Mesenchymal stem cell (in vitro differentiated cells and primary cell): ENCODE results near the gene TMEM121.

ENCODE experiments used
- DNase-seq: peaks from one replicate; pipeline ENCODE4 v3.0.0-alpha.2; 2013
- H2AFZ ChIP-seq: one replicate; pipeline ENCODE4 v1.6.1; 2013; ENCODE audit warnings: low read depth, mild to moderate bottlenecking, control low read depth, inconsistent platforms, low read length, moderate library complexity
- H2AK5ac ChIP-seq: 2 replicates; pipeline ENCODE4 v1.6.1; 2013; ENCODE audit warnings: low read length, moderate library complexity, mild to moderate bottlenecking, inconsistent platforms; ENCODE audit not compliant: severe bottlenecking
- H2BK120ac ChIP-seq: one replicate; pipeline ENCODE4 v1.6.1; 2013; ENCODE audit warnings: low read depth, mild to moderate bottlenecking, inconsistent platforms, low read length, moderate library complexity
- H2BK12ac ChIP-seq, 2 experiments: one replicate each; pipeline ENCODE4 v1.6.1; 2013; ENCODE audit warnings: inconsistent platforms in 2 of 2, low read length in 2 of 2, mild to moderate bottlenecking in 2 of 2, moderate library complexity in 2 of 2, control low read depth in 1 of 2
- H2BK15ac ChIP-seq: one replicate; pipeline ENCODE4 v1.6.1; 2013; ENCODE audit warnings: mild to moderate bottlenecking, low read depth, inconsistent platforms; ENCODE audit not compliant: poor library complexity, severe bottlenecking
- H2BK5ac ChIP-seq: 2 replicates; pipeline ENCODE4 v1.6.1; 2013; ENCODE audit warnings: low read depth, mild to moderate bottlenecking, low read length, control low read depth, inconsistent platforms; ENCODE audit not compliant: poor library complexity, severe bottlenecking
- H3K14ac ChIP-seq, 2 experiments: one replicate each; pipeline ENCODE4 v1.6.1; 2013; ENCODE audit warnings: inconsistent platforms in 2 of 2, low read length in 2 of 2, control low read depth in 1 of 2, mild to moderate bottlenecking in 1 of 2, moderate library complexity in 1 of 2
- H3K18ac ChIP-seq, 2 experiments: one replicate each; pipeline ENCODE4 v1.6.1; 2013; ENCODE audit warnings: inconsistent platforms in 2 of 2, low read length in 2 of 2, control low read depth in 1 of 2, low read depth in 1 of 2, mild to moderate bottlenecking in 1 of 2
- H3K23ac ChIP-seq, 2 experiments: one replicate each; pipeline ENCODE4 v1.6.1; 2013; ENCODE audit warnings: inconsistent platforms in 2 of 2, low read length in 2 of 2, mild to moderate bottlenecking in 2 of 2, moderate library complexity in 2 of 2, control low read depth in 1 of 2
- H3K27ac ChIP-seq: 2 replicates; pipeline ENCODE4 v1.5.1; 2013; ENCODE audit warnings: mild to moderate bottlenecking, moderate library complexity, low read length, control low read depth, inconsistent platforms; ENCODE audit not compliant: poor library complexity, severe bottlenecking
- H3K27me3 ChIP-seq, 2 experiments: 2 replicates each; pipeline versions ENCODE4 v1.6.1 to v1.7.0; 2013; ENCODE audit warnings: low read length in 2 of 2, mild to moderate bottlenecking in 2 of 2, moderate library complexity in 2 of 2, control low read depth in 1 of 2, inconsistent platforms in 1 of 2; ENCODE audit not compliant: control insufficient read depth in 1 of 2, insufficient read depth in 1 of 2
- H3K36me3 ChIP-seq, 2 experiments: 2 replicates each; pipeline versions ENCODE4 v1.6.1 to v1.7.0; 2013; ENCODE audit warnings: low read length in 2 of 2, control low read depth in 1 of 2, inconsistent platforms in 1 of 2, low read depth in 1 of 2, mild to moderate bottlenecking in 1 of 2; ENCODE audit not compliant: insufficient read depth in 2 of 2, control insufficient read depth in 1 of 2
- H3K4ac ChIP-seq, 2 experiments: one replicate each; pipeline ENCODE4 v1.6.1; 2013; ENCODE audit warnings: inconsistent platforms in 2 of 2, low read length in 2 of 2, mild to moderate bottlenecking in 2 of 2, moderate library complexity in 2 of 2, control low read depth in 1 of 2, low read depth in 1 of 2
- H3K4me1 ChIP-seq: 2 replicates; pipeline ENCODE4 v1.6.1; 2013; ENCODE audit warnings: low read depth, low read length, control low read depth; ENCODE audit not compliant: control insufficient read depth, insufficient read depth
- H3K4me2 ChIP-seq: 2 replicates; pipeline ENCODE4 v1.6.1; 2013; ENCODE audit warnings: low read length, mild to moderate bottlenecking, inconsistent platforms; ENCODE audit not compliant: poor library complexity, severe bottlenecking
- H3K4me3 ChIP-seq, 2 experiments: 2 replicates each; pipeline versions ENCODE4 v1.5.1 to v1.7.0; 2013; ENCODE audit warnings: low read length in 2 of 2, mild to moderate bottlenecking in 2 of 2, control low read depth in 1 of 2, low read depth in 1 of 2; ENCODE audit not compliant: insufficient read depth in 1 of 2
- H3K79me1 ChIP-seq: replicated peaks from 2 replicates; pipeline ENCODE4 v1.6.1; 2013; ENCODE audit warnings: mild to moderate bottlenecking, control low read depth, low read length, inconsistent platforms; ENCODE audit not compliant: poor library complexity, severe bottlenecking
- H3K9ac ChIP-seq: 2 replicates; pipeline ENCODE4 v1.7.0; 2013; ENCODE audit warnings: mild to moderate bottlenecking, low read length, moderate library complexity
- H3K9me3 ChIP-seq: 2 replicates; pipeline ENCODE4 v1.7.0; 2013; ENCODE audit warnings: mild to moderate bottlenecking, low read length; ENCODE audit not compliant: control insufficient read depth
- H4K8ac ChIP-seq: one replicate; pipeline ENCODE4 v1.6.1; 2013; ENCODE audit warnings: inconsistent platforms, mild to moderate bottlenecking, low read length, moderate library complexity
- H4K91ac ChIP-seq: one replicate; pipeline ENCODE4 v1.6.1; 2013; ENCODE audit warnings: mild to moderate bottlenecking, low read length, inconsistent platforms
- WGBS: methylation state at CpG from one replicate; pipeline ENCODE4 v1.1.7; 2013; ENCODE audit warnings: mixed read lengths; 5-methylcytosine and 5-hydroxymethylcytosine counted together

Gene TMEM121

DNA sequence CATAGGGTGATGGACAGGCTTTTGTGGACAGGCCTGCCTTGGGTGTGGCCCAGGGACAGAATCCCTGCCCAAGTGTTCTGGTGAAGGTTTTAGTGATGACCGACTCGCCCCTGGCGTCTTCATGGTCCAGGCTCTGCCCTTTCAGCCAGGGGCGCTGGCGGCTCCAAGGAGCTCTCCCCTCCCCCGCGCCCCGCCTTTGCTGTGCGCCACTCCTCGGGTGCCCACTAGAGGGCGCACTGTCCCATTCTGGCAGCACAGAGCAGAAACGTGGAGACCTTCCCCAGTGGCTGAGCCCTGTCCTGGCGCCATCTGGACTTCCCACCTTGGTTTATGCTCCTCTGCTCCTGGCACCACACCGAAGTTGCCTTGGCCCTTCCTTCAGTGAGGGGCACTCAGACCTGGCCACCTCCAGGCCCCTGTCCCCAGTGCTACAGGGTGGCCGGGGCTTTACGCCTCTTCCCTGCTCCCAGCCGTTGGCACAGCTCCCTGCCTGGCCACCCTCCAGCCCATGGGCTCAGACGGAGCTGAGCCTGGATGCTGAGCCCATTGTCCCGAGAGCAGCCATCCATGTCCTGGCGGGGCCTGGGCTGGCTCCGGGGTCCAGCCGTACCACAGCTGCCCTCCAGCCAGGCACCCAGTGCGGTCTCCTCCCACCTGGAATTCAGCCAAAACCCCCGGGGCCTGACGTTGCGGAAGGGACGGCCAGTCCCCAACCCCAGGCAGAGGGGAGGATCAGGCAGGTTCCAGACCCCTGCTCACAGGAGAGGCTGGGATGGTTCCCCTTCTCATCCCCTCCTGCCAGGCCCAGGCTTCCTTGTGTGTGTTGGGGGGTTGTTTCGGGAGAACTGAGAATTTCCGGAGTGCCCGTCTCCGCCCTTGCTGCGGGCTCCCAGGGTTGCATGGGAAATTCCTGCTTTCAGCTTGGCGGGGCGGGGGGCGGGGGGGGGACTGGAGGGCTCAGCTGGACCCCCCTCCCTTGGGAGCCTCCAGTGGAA, 45.3 kb upstream of the TMEM121 start:
- H3K4me2 ChIP-seq, result peak overlapping the region; percentile 37
- H2BK5ac ChIP-seq, result peak overlapping the region; percentile 59
- H2AK5ac ChIP-seq, result peak overlapping the region; percentile 21
- H3K27ac ChIP-seq, result peak overlapping the region; percentile 57
- H3K9me3 ChIP-seq, result no peaks in the 10 kb centered on the region
- 30% methylated on average over 32 of the region's 35 CpGs for WGBS
- H3K27me3 ChIP-seq, result peaks cover 19 to 20% of the 10 kb centered on the region in 2 experiments
- no peaks in the 10 kb centered on the region for H3K36me3 ChIP-seq
- H3K4me1 ChIP-seq, result peaks cover 70% of the 10 kb centered on the region
- peak overlapping the region; percentile 95 for H2BK15ac ChIP-seq
- peak overlapping the region; percentile 71 to 95 for H3K18ac ChIP-seq
- peak overlapping the region; percentile 23 to 96 for H2BK12ac ChIP-seq
- H4K8ac ChIP-seq, result peak overlapping the region; percentile 54
- H3K4me3 ChIP-seq, result peak overlapping the region in 1 of 2 experiments; percentile 79
- H3K14ac ChIP-seq, result peak overlapping the region in 1 of 2 experiments; percentile 12
- H3K4ac ChIP-seq, result peak overlapping the region; percentile 27 to 96
- peak; percentile 92 for DNase-seq
- H3K79me1 ChIP-seq, result no peaks in the 10 kb centered on the region
- no peak overlapping the region for H2AFZ ChIP-seq
- H3K23ac ChIP-seq, result no peak overlapping the region
- H2BK120ac ChIP-seq, result peak overlapping the region; percentile 39
- H3K9ac ChIP-seq, result peak overlapping the region; percentile 97
- peak overlapping the region; percentile 85 for H4K91ac ChIP-seq

- WGBS, result 7% methylated on average over 18 of the region's 18 CpGs
- peak overlapping the region; percentile 73 to 93 for H3K4ac ChIP-seq
- H3K9me3 ChIP-seq, result no peaks in the 10 kb centered on the region
- no peak overlapping the region for H3K23ac ChIP-seq
- no peak overlapping the region for H2AK5ac ChIP-seq
- H3K18ac ChIP-seq, result peak overlapping the region; percentile 67 to 89
- peak; percentile 99 for DNase-seq
- peak overlapping the region; percentile 75 for H2BK15ac ChIP-seq
- peaks cover 20 to 25% of the 10 kb centered on the region in 2 experiments for H3K27me3 ChIP-seq
- H3K14ac ChIP-seq, result peak overlapping the region in 1 of 2 experiments; percentile 13
- H3K4me3 ChIP-seq, result peak overlapping the region in 1 of 2 experiments; percentile 62
- H2BK12ac ChIP-seq, result peak overlapping the region; percentile 75 to 88
- H2BK5ac ChIP-seq, result no peak overlapping the region
- peak overlapping the region; percentile 97 for H3K9ac ChIP-seq
- H3K4me2 ChIP-seq, result peak overlapping the region; percentile 15
- peak overlapping the region; percentile 14 for H3K27ac ChIP-seq
- no peaks in the 10 kb centered on the region for H3K36me3 ChIP-seq
- no peaks in the 10 kb centered on the region for H3K79me1 ChIP-seq
- peak overlapping the region; percentile 95 for H2BK120ac ChIP-seq
- peaks cover 62% of the 10 kb centered on the region for H3K4me1 ChIP-seq
- H2AFZ ChIP-seq, result no peak overlapping the region
- peak overlapping the region; percentile 88 for H4K8ac ChIP-seq
- H4K91ac ChIP-seq, result peak overlapping the region; percentile 87
These were observed 44.4 kb upstream of the TMEM121 start for GRCh38 chr14:105481886-105482457.

DNA sequence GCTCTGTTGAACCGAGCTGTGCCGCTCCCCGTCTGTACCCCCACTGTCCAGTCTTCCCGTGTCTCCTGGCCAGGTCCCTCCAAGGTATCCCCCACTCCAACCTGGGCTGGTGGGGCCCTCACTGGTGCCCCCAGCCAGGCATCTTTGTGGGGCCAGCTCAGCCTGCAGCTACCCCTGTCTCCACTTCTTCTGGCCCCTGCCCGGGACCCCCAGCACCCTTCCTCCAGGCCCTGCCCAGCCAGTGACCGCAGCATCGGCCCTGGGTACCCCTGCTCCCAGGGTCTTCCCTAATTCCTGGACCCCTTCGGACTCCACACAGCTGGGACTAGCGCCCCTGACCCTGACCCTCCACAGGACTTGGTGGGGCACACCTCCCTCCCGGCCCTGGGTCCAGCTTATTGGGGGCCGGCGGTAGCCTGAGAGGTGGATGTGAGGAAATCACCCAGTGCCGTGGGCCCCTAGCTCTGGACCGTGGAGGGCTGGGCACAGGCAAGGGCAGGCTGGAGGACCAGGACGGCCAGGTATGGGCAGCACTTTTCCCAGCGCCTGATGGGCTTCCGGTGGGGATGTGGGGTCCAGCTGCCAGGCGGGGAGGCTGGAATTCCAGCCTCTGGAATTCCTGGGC, 43.8 kb upstream of the TMEM121 start:
- Histone ChIP-seq H3K36me3 (no peaks in the 10 kb centered on the region), H3K18ac (peak overlapping the region; percentile 67 to 89), H3K23ac (no peak overlapping the region), H3K27me3 (peaks cover 25% of the 10 kb centered on the region in 2 experiments), H4K91ac (peak overlapping the region; percentile 87), H3K4me2 (no peak overlapping the region), H3K14ac (peak overlapping the region in 1 of 2 experiments; percentile 13), H3K4ac (peak overlapping the region; percentile 1 to 93), H3K9ac (peak overlapping the region; percentile 97), H2BK15ac (peak overlapping the region; percentile 75), H2BK120ac (peak overlapping the region; percentile 95), H2BK12ac (peak overlapping the region; percentile 75 to 88), H2BK5ac (no peak overlapping the region), H2AFZ (no peak overlapping the region), H3K9me3 (no peaks in the 10 kb centered on the region), H3K4me1 (peaks cover 57% of the 10 kb centered on the region), H3K79me1 (no peaks in the 10 kb centered on the region), H4K8ac (peak overlapping the region; percentile 88), H3K4me3 (peak overlapping the region in 1 of 2 experiments; percentile 62), H2AK5ac (peak overlapping the region; percentile 15), H3K27ac (no peak overlapping the region)
- no peak for DNase-seq
- whole genome bisulfite sequencing, result 90% methylated on average over 17 of the region's 18 CpGs
